Astrocyte of the spinal cord (primary cell): ENCODE measurements around the gene MSL1.
A peak's percentile ranks its signal among the peaks of the same experiment; 100 is the strongest.
"Not testable (repeated sequence)": the region's sequence is repeated elsewhere in the genome, so short reads cannot be mapped to it uniquely, and the experiment has no call there.

Experiments used
- DNase-seq: peaks from one replicate; pipeline ENCODE4 v3.0.0; 2011; ENCODE audit warnings: low read depth, low spot score
- H3K4me3 ChIP-seq: 2 replicates; pipeline ENCODE4 v1.5.1; 2011; ENCODE audit warnings: low read depth, mild to moderate bottlenecking, low read length, moderate library complexity
- in situ Hi-C: cut with HindIII; loops from 2 replicates; pipeline ENCODE4 v1.10.0; 2017; ENCODE audit warnings: low sequenced_read_pairs
- TF ChIP-seq, protein P1 (sequence below): IDR thresholded peaks from 2 replicates; pipeline ENCODE4 v1.5.1; 2012; ENCODE audit warnings: low read depth, mild to moderate bottlenecking, low read length, inconsistent platforms

MSL1 gene

GRCh38 chr17:40130352-40131042 lies 8.7 kb downstream of the MSL1 start:
- in situ Hi-C loops, result no loop called here
- DNase-seq, result no peak
- TF ChIP-seq, protein P1, sequence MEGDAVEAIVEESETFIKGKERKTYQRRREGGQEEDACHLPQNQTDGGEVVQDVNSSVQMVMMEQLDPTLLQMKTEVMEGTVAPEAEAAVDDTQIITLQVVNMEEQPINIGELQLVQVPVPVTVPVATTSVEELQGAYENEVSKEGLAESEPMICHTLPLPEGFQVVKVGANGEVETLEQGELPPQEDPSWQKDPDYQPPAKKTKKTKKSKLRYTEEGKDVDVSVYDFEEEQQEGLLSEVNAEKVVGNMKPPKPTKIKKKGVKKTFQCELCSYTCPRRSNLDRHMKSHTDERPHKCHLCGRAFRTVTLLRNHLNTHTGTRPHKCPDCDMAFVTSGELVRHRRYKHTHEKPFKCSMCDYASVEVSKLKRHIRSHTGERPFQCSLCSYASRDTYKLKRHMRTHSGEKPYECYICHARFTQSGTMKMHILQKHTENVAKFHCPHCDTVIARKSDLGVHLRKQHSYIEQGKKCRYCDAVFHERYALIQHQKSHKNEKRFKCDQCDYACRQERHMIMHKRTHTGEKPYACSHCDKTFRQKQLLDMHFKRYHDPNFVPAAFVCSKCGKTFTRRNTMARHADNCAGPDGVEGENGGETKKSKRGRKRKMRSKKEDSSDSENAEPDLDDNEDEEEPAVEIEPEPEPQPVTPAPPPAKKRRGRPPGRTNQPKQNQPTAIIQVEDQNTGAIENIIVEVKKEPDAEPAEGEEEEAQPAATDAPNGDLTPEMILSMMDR, result no peak
- H3K4me3 ChIP-seq, result no peak overlapping the region

- TF ChIP-seq, protein P1, result no peak
- in situ Hi-C loops, result no loop called here
- DNase-seq, result no peak
- no peak overlapping the region for H3K4me3 ChIP-seq
Observed at GRCh38 chr17:40134184-40134583, 12.4 kb downstream of the MSL1 start.

GRCh38 chr17:40135817-40136216 lies 14.0 kb downstream of the MSL1 start:
- TF ChIP-seq, protein P1, result no peak
- H3K4me3 ChIP-seq, result no peak overlapping the region
- DNase-seq, result no peak
- in situ Hi-C loops, result no loop called here

DNA sequence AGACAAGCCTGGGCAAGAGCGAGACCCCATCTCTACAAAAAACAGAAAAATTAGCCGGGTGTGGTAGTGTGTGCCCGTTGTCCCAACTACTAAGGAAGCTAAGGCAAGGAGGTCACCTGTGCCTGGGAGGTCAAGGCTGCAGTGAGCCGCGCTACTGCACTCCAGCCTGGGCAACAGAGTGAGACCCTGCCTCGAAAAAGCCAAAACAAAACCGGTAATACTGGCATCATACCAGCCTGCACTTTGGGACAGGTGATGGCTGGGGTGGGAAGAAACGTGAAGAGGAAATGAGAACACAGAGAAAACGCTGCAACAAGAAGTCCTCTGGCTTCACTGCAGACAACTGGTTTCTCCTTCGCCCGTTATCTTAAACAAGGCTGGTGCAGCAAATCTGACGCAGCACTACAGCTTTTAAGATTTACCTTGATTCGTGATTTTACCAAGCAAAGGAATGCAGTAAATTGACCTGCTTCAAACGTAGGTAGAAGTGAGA lies 17.8 kb downstream of the MSL1 start:
- TF ChIP-seq, protein P1, result no peak
- H3K4me3 ChIP-seq, result peak overlapping the region; percentile 48
- in situ Hi-C loops, result no loop called here
- DNase-seq, result no peak

DNA sequence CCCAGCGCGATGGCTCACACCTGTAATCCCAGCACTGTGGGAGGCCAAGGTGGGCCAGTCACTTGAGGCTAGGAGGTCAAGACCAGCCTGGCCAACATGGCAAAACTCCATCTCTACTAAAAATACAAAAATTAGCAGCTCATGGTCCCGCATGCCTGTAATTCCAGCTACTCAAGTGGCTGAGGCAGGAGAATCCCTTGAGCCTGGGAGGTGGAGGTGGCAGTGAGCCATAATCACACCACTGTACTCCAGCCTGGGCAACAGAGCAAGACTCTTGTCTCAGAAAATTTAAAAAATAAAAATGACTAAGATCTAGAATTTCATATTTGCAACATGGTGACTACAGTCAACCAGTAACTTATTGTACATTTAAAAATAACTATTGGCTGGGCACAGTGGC lies 21.4 kb downstream of the MSL1 start:
- in situ Hi-C loops, H3K4me3 ChIP-seq, DNase-seq: not testable (repeated sequence)

DNA sequence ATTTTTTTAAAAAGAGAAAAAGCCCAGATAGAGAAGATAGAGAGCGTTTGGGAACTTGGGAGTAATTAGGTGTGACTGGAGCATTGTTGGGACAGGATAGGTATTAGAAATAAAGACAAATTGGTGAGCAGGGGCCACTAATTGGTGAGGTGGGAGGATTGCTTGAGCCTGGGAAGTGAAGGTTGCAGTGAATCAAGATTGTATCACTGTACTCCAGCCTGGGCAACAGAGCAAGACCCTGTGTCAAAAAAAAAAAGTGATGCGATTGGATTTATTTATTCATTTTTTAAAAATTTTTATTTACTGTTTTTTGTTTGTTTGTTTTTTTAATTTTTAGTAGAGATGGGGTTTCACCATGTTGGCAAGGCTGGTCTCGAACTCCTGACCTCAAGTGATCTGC lies 23.7 kb downstream of the MSL1 start:
- in situ Hi-C loops, result no loop called here
- no peak for DNase-seq
- H3K4me3 ChIP-seq, result no peak overlapping the region
- TF ChIP-seq, protein P1, result no peak

GRCh38 chr17:40148527-40148926 lies 26.8 kb downstream of the MSL1 start:
- DNase-seq, result no peak
- no peak overlapping the region for H3K4me3 ChIP-seq
- in situ Hi-C loops, result no loop called here
- TF ChIP-seq, protein P1, result no peak
